Vagina (tissue), 2 donors: ENCODE data around the gene CRTC1.

Source experiments
- POLR2AphosphoS5 ChIP-seq, 2 donors: sonication (generic); formaldehyde crosslinking; IDR thresholded peaks; one replicate each; pipeline ENCODE4 v1.9.0; 2017; ENCODE audit warnings: antibody characterized with exemption in 2 of 2, mild to moderate bottlenecking in 2 of 2, low read depth in 1 of 2; ENCODE audit not compliant: insufficient read depth in 1 of 2
- TF ChIP-seq, protein P1 (sequence below), 3 experiments: fragments of 450-650 bp in 2 of 3; fragments of 200-600 bp in 1 of 3; sonication (generic) in 1 of 3; IDR thresholded peaks; one replicate each; pipeline ENCODE4 v1.5.1; 2017 to 2019; ENCODE audit warnings: antibody characterized with exemption in 3 of 3, mild to moderate bottlenecking in 2 of 3, moderate library complexity in 2 of 3

DNA sequence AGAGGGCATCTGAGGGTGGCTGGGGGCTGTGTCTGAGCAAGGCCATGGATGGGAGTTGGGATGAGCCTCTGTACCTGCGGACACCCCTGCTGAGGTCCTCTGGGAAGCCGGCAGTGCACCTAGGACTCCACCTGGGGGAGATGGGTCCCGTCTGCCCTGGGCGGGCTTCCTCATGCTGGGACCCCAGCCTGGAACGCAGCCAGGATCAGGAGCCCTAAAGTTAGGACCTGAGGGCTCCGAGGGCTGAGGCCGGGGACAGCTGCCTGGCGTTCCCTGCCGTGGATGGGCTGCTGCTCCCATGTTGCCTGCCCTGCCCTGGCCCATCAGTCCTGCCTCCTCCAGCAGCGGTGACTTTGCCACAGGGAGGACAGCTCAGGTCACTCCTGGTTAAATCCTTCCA, 26.1 kb downstream of the CRTC1 start:
- TF ChIP-seq POLR2AphosphoS5 (IDR thresholded peaks at IDR 0.05; ENCODE audit: insufficient read depth in 1 of 2, low read depth in 1 of 2) = no peak
- TF ChIP-seq, protein P1, sequence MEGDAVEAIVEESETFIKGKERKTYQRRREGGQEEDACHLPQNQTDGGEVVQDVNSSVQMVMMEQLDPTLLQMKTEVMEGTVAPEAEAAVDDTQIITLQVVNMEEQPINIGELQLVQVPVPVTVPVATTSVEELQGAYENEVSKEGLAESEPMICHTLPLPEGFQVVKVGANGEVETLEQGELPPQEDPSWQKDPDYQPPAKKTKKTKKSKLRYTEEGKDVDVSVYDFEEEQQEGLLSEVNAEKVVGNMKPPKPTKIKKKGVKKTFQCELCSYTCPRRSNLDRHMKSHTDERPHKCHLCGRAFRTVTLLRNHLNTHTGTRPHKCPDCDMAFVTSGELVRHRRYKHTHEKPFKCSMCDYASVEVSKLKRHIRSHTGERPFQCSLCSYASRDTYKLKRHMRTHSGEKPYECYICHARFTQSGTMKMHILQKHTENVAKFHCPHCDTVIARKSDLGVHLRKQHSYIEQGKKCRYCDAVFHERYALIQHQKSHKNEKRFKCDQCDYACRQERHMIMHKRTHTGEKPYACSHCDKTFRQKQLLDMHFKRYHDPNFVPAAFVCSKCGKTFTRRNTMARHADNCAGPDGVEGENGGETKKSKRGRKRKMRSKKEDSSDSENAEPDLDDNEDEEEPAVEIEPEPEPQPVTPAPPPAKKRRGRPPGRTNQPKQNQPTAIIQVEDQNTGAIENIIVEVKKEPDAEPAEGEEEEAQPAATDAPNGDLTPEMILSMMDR (IDR thresholded peaks at IDR 0.05) = no peak
